Spinal cord (tissue), 10 donors: ENCODE data around the gene FHAD1. TPM values are rescaled to one million over a fixed set of nuclear protein-coding genes. Genes with fewer than 3 reads are reported as not detected.
A peak's percentile ranks its signal among the peaks of the same experiment; 100 is the strongest.

Experiments used
- DNase-seq, 6 donors: peaks; one replicate each; pipeline versions ENCODE4 v3.0.0 to v3.0.0-alpha.2; 2013 to 2015; ENCODE audit warnings: low spot score in 6 of 6, low read depth in 4 of 6
- H3K27ac ChIP-seq: one replicate; pipeline ENCODE4 v1.5.1; 2013; ENCODE audit warnings: low read depth, low read length, control low read depth
- H3K27me3 ChIP-seq: one replicate; pipeline ENCODE4 v1.6.1; 2013; ENCODE audit warnings: low read length; ENCODE audit not compliant: control insufficient read depth, insufficient read depth
- H3K36me3 ChIP-seq: one replicate; pipeline ENCODE4 v1.6.1; 2013; ENCODE audit warnings: low read length; ENCODE audit not compliant: control insufficient read depth, insufficient read depth
- H3K4me1 ChIP-seq: one replicate; pipeline ENCODE4 v1.6.1; 2013; ENCODE audit warnings: low read length; ENCODE audit not compliant: control insufficient read depth, insufficient read depth
- H3K4me3 ChIP-seq: one replicate; pipeline ENCODE4 v1.5.1; 2013; ENCODE audit warnings: low read depth, low read length, control low read depth
- H3K9me3 ChIP-seq: one replicate; pipeline ENCODE4 v1.6.1; 2013; ENCODE audit warnings: low read length; ENCODE audit not compliant: control insufficient read depth, insufficient read depth
- WGBS: methylation state at CpG from one replicate; pipeline ENCODE4 v1.1.5; 2013; ENCODE audit warnings: missing lambda C conversion rate; ENCODE audit not compliant: insufficient coverage; 5-methylcytosine and 5-hydroxymethylcytosine counted together
- polyA plus RNA-seq, 2 donors: library from polyadenylated mRNA; unstranded; fragments of 120-200 nt; gene quantifications; one replicate each; pipeline ENCODE4 v1.2.1, GENCODE V29; 2013; ENCODE audit not compliant: insufficient read length in 2 of 2
- total RNA-seq, 2 donors: library from RNA; depleted of rRNA in 1 of 2; stranded (reverse); fragments of 120-200 nt in 1 of 2; fragments of >200 nt in 1 of 2; gene quantifications; one replicate each; pipeline versions ENCODE4 v1.2.3 to v1.2.4, GENCODE V29; 2013 to 2014
- donor health status: healthy.

The FHAD1 gene
- total and polyA plus RNA-seq, 4 donors = 3.1 to 9.9 (median 7.7) TPM

DNA sequence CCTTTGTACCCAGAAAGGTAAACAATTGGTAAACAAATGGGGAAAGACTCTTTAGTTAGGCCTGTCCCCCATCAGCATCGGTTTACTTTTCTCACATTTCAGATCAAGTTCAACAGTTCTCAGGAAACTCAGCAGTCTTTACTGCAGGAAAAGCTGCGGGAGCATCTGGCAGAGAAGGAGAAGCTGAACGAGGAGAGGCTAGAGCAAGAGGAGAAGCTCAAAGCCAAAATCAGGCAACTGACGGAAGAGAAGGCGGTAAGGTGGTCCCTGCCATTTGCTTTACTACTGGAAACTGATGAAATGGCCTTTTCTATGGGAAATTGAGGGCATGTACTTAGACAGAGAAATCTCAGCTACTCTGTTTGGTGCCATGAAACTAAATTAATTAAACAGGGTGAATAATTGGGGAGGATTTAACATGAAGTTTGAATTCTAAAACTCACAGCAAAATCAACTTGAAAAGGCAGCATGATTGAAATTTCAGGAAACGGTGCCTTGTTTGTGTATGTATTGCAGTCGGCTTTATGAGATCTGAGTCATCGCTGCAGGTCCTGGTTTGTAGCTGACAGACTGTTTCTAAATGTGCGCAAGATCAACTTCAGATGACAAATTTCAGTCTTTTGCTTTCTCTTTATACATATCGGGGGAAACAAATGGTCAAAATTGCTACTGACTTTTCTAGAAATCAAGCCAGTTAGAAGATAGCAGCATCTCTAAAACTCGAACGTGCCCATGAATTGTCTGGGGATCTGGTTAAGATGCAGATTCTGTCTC is 94.8 kb downstream of the FHAD1 start:
- H3K36me3 ChIP-seq = no peaks in the 10 kb centered on the region
- 86% methylated on average over 8 of the region's 12 CpGs for WGBS
- H3K4me3 ChIP-seq = no peak overlapping the region
- DNase-seq = peak in 1 of 6 donors; percentile 68
- no peak overlapping the region for H3K27ac ChIP-seq
- H3K27me3 ChIP-seq = no peaks in the 10 kb centered on the region
- H3K4me1 ChIP-seq = peaks cover 40% of the 10 kb centered on the region
- H3K9me3 ChIP-seq = no peaks in the 10 kb centered on the region

DNA sequence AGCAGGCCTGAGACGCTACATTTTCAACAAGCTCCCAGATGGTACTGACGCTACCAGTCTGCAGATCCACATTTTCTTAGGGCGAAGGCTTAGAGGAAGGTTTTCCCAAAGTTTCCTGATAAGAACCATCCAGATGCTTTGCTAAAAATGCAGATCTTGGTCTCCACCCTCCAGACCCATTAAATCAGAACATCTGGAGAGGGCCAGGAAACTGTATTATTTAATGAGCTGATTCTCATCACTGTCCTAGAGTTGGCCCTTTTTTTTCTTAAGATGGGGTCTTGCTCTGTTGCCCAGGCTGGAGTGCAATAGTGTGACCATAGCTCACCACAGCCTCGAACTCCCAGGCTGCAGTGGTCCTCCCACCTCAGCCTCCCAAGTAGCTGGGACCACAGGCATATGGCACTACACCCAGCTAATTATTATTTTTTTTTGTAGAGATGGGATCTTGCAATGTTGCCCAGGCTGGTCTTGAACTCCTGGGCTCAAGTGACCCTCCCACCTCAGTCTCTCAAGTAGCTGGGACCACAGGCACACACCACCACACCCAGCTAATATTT is 95.5 kb downstream of the FHAD1 start:
- H3K4me1 ChIP-seq = peaks cover 40% of the 10 kb centered on the region
- H3K27ac ChIP-seq = no peak overlapping the region
- H3K27me3 ChIP-seq = no peaks in the 10 kb centered on the region
- no peak for DNase-seq
- WGBS = 84% methylated on average over 2 of the region's 4 CpGs
- H3K36me3 ChIP-seq = no peaks in the 10 kb centered on the region
- no peaks in the 10 kb centered on the region for H3K9me3 ChIP-seq
- H3K4me3 ChIP-seq = no peak overlapping the region

DNA sequence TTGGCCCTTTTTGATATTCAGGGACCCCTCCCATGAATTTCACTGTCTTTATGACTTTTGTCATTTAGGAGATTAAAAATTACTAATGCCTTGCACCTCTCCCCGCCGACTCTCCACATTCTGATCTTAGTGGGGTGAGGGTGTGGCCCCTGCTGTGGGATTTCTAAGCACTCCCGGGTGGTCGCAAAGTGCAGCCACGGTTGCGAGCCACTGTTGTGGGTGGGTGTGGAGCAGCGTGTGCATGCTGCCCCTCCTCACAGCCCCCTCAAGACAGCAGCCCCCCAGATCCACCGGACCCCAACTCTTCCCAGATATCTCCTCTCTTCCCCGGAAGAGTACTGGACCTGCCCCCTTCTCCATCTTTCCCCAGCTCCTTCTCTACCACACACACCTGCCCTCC is 96.1 kb downstream of the FHAD1 start:
- Histone ChIP-seq H3K4me1 (peaks cover 35% of the 10 kb centered on the region), H3K9me3 (no peaks in the 10 kb centered on the region), H3K27me3 (no peaks in the 10 kb centered on the region), H3K27ac (peak overlapping the region; percentile 61), H3K4me3 (no peak overlapping the region), H3K36me3 (no peaks in the 10 kb centered on the region)
- WGBS = 84% methylated on average over 3 of the region's 9 CpGs
- no peak for DNase-seq

DNA sequence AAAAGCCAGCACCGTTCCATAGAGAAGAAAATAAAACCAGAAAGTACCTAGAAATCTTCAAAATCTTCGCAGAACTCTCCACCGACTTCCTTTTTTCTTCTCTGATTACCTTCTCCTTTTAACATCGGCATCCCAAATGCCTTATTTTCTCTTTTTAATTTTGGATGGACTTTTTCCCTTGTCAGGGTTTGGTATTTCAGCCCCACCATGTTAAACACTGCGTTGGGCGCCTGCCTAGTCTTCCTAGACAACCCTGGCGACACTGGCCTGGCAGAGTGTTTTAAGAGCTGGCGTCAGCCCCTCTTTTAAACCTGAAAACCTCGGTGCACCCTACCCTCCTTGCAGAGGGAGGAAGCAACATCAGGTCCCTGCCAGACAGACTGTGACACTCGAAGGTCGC is 96.7 kb downstream of the FHAD1 start:
- WGBS = 47% methylated on average over 7 of the region's 11 CpGs
- peak in 2 of 6 donors; percentile 48 to 77 for DNase-seq
- no peak overlapping the region for H3K4me3 ChIP-seq

DNA sequence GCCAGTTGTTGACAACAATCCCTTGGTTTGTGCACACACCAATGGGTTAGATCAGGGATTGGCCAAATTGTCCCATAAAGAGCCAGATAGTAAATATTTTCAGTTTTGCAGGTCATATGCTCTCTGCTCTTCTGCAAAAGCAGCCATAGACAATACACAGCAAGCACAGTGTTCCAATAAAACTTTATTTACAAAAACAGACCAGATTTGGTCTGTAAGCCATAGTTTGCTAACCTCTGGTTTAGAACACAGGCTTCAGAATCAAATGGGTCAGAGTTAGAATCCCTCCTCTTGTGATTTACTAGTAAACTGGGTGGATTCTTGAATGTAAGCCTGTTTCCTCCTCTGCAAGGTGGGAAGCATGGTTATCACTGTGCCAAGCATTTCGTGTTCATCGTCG is 97.4 kb downstream of the FHAD1 start:
- Histone ChIP-seq H3K4me3 (no peak overlapping the region), H3K4me1 (peaks cover 39% of the 10 kb centered on the region), H3K27ac (peak overlapping the region; percentile 47), H3K9me3 (no peaks in the 10 kb centered on the region), H3K27me3 (no peaks in the 10 kb centered on the region), H3K36me3 (no peaks in the 10 kb centered on the region)
- WGBS = 96% methylated on average over 3 of the region's 3 CpGs
- no peak for DNase-seq

More for the DNA sequence above, 96.7 kb downstream of the FHAD1 start:
- peaks cover 39% of the 10 kb centered on the region for H3K4me1 ChIP-seq
- no peaks in the 10 kb centered on the region for H3K9me3 ChIP-seq
- H3K27ac ChIP-seq = peak overlapping the region; percentile 61
- no peaks in the 10 kb centered on the region for H3K27me3 ChIP-seq
- H3K36me3 ChIP-seq = no peaks in the 10 kb centered on the region

DNA sequence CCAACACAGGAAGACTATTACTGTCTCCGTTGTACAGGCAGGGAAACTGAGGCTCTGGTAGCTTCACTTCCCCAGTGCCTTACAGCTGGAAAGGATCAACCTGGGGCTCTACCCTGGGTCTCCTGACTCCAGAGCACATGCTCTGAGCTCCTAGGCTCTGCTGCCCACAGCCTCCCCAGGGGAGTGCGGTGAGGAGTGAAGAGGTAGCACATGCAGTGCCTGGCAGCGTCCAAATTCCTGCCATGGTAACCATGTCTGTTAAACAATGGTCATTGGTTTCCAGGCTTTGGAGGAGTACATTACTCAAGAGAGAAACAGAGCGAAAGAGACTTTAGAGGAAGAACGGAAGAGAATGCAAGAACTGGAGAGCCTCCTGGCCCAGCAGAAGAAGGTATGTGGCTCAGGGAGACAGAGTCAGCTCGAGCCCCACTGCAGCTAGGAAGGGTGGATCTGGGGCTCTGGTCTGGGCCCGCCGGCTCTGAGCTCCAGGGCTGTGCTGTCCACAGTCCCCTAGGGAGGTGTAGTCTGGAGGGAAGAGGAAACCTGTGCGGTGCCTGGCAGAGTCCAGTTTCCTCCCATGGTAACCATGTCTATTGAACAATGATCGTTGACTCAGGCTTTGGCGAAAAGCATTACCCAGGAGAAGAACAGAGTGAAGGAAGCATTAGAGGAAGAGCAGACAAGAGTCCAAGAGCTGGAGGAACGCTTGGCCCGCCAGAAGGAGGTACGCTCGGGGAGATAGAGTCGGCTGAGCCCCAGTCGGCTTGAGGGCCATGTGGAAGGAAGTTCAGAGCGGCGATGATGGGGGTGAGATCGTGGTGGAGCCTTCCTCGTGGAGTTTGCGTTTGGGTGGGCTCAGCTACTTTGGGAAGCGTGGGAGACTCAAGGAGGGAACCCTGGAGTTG is 98.0 kb downstream of the FHAD1 start:
- peak overlapping the region; percentile 52 for H3K27ac ChIP-seq
- DNase-seq = peak in 1 of 6 donors; percentile 50
- peaks cover 5% of the 10 kb centered on the region for H3K36me3 ChIP-seq
- WGBS = 58% methylated on average over 23 of the region's 23 CpGs
- no peaks in the 10 kb centered on the region for H3K9me3 ChIP-seq
- H3K4me1 ChIP-seq = peaks cover 39% of the 10 kb centered on the region
- no peak overlapping the region for H3K4me3 ChIP-seq
- H3K27me3 ChIP-seq = no peaks in the 10 kb centered on the region

DNA sequence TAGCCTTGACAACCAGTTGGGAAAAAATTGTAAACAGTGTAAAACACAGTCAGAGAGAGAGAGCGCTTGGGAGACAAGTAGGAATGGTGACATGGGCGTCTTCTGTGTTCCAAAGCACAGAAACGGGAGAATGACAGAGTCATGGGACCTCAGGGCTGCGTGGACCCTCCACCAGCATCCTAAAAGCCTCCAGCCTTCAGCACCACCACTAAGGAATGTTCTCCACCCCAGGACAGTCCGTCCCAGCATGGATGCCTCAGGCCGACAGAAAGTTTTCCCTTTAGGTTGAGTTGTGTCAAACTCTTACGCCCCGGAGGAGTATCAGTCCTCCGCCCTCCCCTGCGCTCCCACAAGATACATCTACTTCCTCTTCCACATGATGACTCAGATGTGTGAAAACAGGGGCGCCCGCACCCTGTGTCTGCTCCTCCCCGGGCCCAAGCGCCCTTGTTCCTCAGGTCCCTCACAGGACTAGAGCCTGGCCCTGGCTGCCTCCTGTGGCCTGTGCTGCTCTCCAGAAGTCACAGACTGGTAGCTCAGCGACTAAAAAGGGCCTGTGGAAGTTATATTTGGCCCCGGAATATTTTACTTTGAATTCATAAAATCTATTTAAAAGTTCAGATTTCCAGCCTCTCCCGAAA is 98.8 kb downstream of the FHAD1 start:
- H3K27me3 ChIP-seq = no peaks in the 10 kb centered on the region
- H3K9me3 ChIP-seq = no peaks in the 10 kb centered on the region
- peaks cover 7% of the 10 kb centered on the region for H3K36me3 ChIP-seq
- peaks cover 39% of the 10 kb centered on the region for H3K4me1 ChIP-seq
- H3K27ac ChIP-seq = no peak overlapping the region
- no peak for DNase-seq
- H3K4me3 ChIP-seq = no peak overlapping the region
- 91% methylated on average over 14 of the region's 17 CpGs for WGBS

DNA sequence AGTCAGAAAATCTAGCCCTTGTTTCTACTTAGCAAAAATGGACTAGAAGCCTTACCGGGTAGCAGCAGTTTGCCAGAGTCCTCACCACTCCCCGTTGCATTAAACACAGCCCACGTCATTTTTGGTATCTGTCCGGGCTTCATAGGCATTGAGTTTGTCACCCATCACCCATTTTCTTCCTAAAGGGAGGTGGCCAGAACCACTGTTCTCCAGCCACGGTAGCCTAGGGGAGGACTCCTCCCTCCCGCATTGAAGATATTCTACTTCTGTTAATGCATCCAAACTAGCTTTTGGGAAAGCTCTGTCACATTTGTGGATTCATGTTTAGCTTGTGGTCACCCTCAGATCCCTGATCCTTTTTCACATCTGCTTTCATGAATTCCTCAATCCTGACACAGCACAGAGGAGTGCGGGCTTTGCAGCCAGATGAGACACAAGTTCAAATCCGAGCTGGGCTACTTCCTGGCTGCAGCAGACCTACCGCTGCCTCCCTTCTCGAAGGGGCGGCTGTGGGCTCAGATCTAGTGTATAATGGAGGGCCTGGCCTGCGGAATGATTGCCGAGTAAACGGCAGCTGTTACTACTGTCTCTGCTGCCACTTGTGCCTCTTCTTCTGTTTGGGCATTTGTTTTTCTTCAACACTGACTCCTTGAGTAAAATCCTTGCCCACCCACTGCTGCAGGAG is 99.5 kb downstream of the FHAD1 start:
- WGBS = 71% methylated on average over 12 of the region's 14 CpGs
- peaks cover 7% of the 10 kb centered on the region for H3K36me3 ChIP-seq
- no peak overlapping the region for H3K4me3 ChIP-seq
- no peaks in the 10 kb centered on the region for H3K9me3 ChIP-seq
- H3K4me1 ChIP-seq = peaks cover 39% of the 10 kb centered on the region
- no peak overlapping the region for H3K27ac ChIP-seq
- H3K27me3 ChIP-seq = no peaks in the 10 kb centered on the region
- DNase-seq = no peak

DNA sequence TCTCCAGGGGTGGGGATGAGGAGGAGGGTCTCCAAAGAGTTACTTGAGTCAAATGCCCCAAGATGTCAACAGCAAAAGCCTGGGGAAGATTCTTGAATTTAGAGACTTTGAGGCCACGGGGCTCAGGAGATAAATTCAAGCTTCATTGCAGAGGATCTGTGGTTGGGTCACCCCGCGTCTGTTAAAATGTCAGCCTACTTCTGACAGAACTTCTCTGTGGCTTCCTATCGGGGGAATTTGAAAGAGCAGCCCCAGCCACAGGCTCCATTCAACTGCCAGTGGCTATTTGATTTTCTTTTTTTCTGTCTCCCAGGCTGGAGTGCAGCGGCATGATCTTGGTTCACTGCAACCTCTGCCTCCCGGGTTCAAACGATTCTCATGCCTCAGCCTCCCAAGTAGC is 100.2 kb downstream of the FHAD1 start:
- H3K27ac ChIP-seq = no peak overlapping the region
- no peak for DNase-seq
- H3K9me3 ChIP-seq = no peaks in the 10 kb centered on the region
- peaks cover 39% of the 10 kb centered on the region for H3K4me1 ChIP-seq
- WGBS = 83% methylated on average over 7 of the region's 7 CpGs
- no peaks in the 10 kb centered on the region for H3K27me3 ChIP-seq
- H3K4me3 ChIP-seq = no peak overlapping the region
- peaks cover 7% of the 10 kb centered on the region for H3K36me3 ChIP-seq
